ENCODE results near the gene IMMT. TPM values are rescaled to one million over a fixed set of nuclear protein-coding genes. Genes with fewer than 3 reads are reported as not detected.
"Not testable (repeated sequence)": the region's sequence is repeated elsewhere in the genome, so short reads cannot be mapped to it uniquely, and the experiment has no call there.

Gene IMMT
- total RNA-seq, 4 donors from 2014 or later = 42.6 to 54.3 (median 46.6) TPM

- Histone ChIP-seq H3K36me3 (no peaks in the 10 kb centered on the region), H3K4me1 (peaks cover 0 to 5% (median 0%) of the 10 kb centered on the region in 4 donors), H3K27me3 (no peaks in the 10 kb centered on the region), H3K9me3 (no peaks in the 10 kb centered on the region), H3K27ac (no peak overlapping the region), H3K4me3 (no peak overlapping the region)
- 83 to 88% methylated on average over 9 to 13 of the region's 13 CpGs for WGBS, 2 donors
- no peak for DNase-seq (ENCODE audit: low spot score in 2 of 2)
- TF ChIP-seq CTCF (IDR thresholded peaks at IDR 0.05) = no peak
- TF ChIP-seq EP300 (IDR thresholded peaks at IDR 0.05) = no peak
- no peak for TF ChIP-seq POLR2A (IDR thresholded peaks at IDR 0.05)
These were observed 36.6 kb upstream of the IMMT start for GRCh38 chr2:86231680-86232372.

GRCh38 chr2:86230961-86231360 lies 35.7 kb upstream of the IMMT start:
- no peak for DNase-seq (ENCODE audit: low spot score in 2 of 2)
- H3K4me3 ChIP-seq = no peak overlapping the region
- TF ChIP-seq EP300 (IDR thresholded peaks at IDR 0.05) (no peak), CTCF (IDR thresholded peaks at IDR 0.05) (no peak), POLR2A (IDR thresholded peaks at IDR 0.05) (no peak)
- no peaks in the 10 kb centered on the region for H3K36me3 ChIP-seq
- no peaks in the 10 kb centered on the region for H3K9me3 ChIP-seq
- H3K27me3 ChIP-seq = no peaks in the 10 kb centered on the region
- H3K27ac ChIP-seq = no peak overlapping the region
- 76 to 79% methylated on average over 5 of the region's 5 CpGs for WGBS, 2 donors
- peaks cover 0 to 5% (median 0%) of the 10 kb centered on the region in 4 donors for H3K4me1 ChIP-seq

GRCh38 chr2:86229221-86229620 lies 34.0 kb upstream of the IMMT start:
- Histone ChIP-seq H3K27ac (no peak overlapping the region), H3K36me3 (no peaks in the 10 kb centered on the region), H3K4me3 (no peak overlapping the region), H3K9me3 (no peaks in the 10 kb centered on the region), H3K27me3 (no peaks in the 10 kb centered on the region), H3K4me1 (peaks cover 0 to 7% (median 1%) of the 10 kb centered on the region in 4 donors)
- WGBS, 2 donors = 76 to 80% methylated on average over 4 of the region's 4 CpGs
- TF ChIP-seq CTCF (IDR thresholded peaks at IDR 0.05) (no peak), EP300 (IDR thresholded peaks at IDR 0.05) (no peak), POLR2A (IDR thresholded peaks at IDR 0.05) (no peak)
- DNase-seq (ENCODE audit: low spot score in 2 of 2) = no peak

- not testable (repeated sequence) for H3K27me3 ChIP-seq; DNase-seq (ENCODE audit: low spot score in 2 of 2); H3K36me3 ChIP-seq; H3K4me3 ChIP-seq; H3K9me3 ChIP-seq; H3K27ac ChIP-seq
- 94 to 96% methylated on average over 8 of the region's 8 CpGs for WGBS, 2 donors
- H3K4me1 ChIP-seq = peaks cover 0 to 13% (median 1%) of the 10 kb centered on the region in 4 donors
These were observed 33.3 kb upstream of the IMMT start for GRCh38 chr2:86228574-86228973.

- Histone ChIP-seq H3K4me1 (peaks cover 0 to 22% (median 5%) of the 10 kb centered on the region in 4 donors), H3K4me3 (no peak overlapping the region), H3K36me3 (no peaks in the 10 kb centered on the region), H3K27ac (no peak overlapping the region), H3K27me3 (no peaks in the 10 kb centered on the region), H3K9me3 (no peaks in the 10 kb centered on the region)
- DNase-seq (ENCODE audit: low spot score in 2 of 2) = no peak
- TF ChIP-seq POLR2A (IDR thresholded peaks at IDR 0.05) (no peak), EP300 (IDR thresholded peaks at IDR 0.05) (no peak), CTCF (IDR thresholded peaks at IDR 0.05) (no peak)
- WGBS, 2 donors = 91% methylated on average over 2 of the region's 2 CpGs
These were observed 32.4 kb upstream of the IMMT start for GRCh38 chr2:86227685-86228084.

Data from tibial nerve (tissue), 4 donors.